ENCODE measurements around the gene ZNF726.

DNA sequence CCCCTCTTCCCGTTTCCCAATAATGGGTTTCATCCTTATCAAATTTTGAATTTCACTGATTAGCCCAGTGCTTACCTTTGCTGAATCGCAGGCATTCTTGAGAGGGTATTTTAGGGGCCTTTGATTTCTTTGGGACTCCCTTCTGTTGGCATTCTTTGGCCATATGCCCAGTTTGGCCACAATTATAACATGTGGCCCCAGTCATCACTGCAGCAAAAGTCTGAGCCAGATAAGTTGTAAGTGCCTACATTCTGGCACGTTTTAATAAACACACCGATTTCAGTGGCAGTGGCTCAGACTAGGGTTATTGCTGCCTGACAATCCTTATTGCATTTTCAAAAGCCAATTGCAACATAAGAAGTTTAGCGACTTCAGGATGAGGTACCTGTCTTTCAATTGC, 41.4 kb downstream of the ZNF726 start:
- TF ChIP-seq JUN (IDR thresholded peaks at IDR 0.05) (no peak), ZSCAN20 (CRISPR knock-in tag; IDR thresholded peaks at IDR 0.05) (no peak), NFE2L2 (conservative IDR thresholded peaks at IDR 0.05; ENCODE audit: low read length) (no peak), POLR2A (IDR thresholded peaks at IDR 0.05; ENCODE audit: low read length) (no peak), GATA3 (IDR thresholded peaks at IDR 0.05; ENCODE audit: borderline replicate concordance) (no peak), HOXB13 (CRISPR knock-in tag; IDR thresholded peaks at IDR 0.05; ENCODE audit: low read depth) (no peak), FOSL2 (IDR thresholded peaks at IDR 0.05) (no peak), FOSL2 (CRISPR knock-in tag; IDR thresholded peaks at IDR 0.05) (no peak), ZC3H11A (IDR thresholded peaks at IDR 0.05) (no peak)
- TF ChIP-seq, protein P1, sequence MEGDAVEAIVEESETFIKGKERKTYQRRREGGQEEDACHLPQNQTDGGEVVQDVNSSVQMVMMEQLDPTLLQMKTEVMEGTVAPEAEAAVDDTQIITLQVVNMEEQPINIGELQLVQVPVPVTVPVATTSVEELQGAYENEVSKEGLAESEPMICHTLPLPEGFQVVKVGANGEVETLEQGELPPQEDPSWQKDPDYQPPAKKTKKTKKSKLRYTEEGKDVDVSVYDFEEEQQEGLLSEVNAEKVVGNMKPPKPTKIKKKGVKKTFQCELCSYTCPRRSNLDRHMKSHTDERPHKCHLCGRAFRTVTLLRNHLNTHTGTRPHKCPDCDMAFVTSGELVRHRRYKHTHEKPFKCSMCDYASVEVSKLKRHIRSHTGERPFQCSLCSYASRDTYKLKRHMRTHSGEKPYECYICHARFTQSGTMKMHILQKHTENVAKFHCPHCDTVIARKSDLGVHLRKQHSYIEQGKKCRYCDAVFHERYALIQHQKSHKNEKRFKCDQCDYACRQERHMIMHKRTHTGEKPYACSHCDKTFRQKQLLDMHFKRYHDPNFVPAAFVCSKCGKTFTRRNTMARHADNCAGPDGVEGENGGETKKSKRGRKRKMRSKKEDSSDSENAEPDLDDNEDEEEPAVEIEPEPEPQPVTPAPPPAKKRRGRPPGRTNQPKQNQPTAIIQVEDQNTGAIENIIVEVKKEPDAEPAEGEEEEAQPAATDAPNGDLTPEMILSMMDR (IDR thresholded peaks at IDR 0.05) = no peak

Data from A549 (cell line).